ENCODE results near the gene SCARB1. TPM values are rescaled to one million over a fixed set of nuclear protein-coding genes. Genes with fewer than 3 reads are reported as not detected.

The SCARB1 gene
- total and polyA plus RNA-seq, 2 experiments from 2014 or later, result 31.0 to 62.5 TPM

GRCh38 chr12:124751654-124752355 is 111.9 kb downstream of the SCARB1 start:
- no peak for TF ChIP-seq ZNF462 (CRISPR knock-in tag; IDR thresholded peaks at IDR 0.05)
- no peak for TF ChIP-seq CREB1 (CRISPR knock-in tag; IDR thresholded peaks at IDR 0.05; ENCODE audit: low read depth)
- TF ChIP-seq STAT1 (IDR thresholded peaks at IDR 0.05; ENCODE audit: unreplicated experiment), result no peak
- no peak for TF ChIP-seq REST (IDR thresholded peaks at IDR 0.05; ENCODE audit: unreplicated experiment)
- no peak for TF ChIP-seq EZH2phosphoT487 (IDR thresholded peaks at IDR 0.05; ENCODE audit: unreplicated experiment)
- TF ChIP-seq EZH2 (IDR thresholded peaks at IDR 0.05; ENCODE audit: low read depth, unreplicated experiment), result no peak
- TF ChIP-seq ETS1 (IDR thresholded peaks at IDR 0.05), result no peak
- no peak for TF ChIP-seq CTCF (conservative IDR thresholded peaks at IDR 0.05; ENCODE audit: low read depth in 2 of 2)
- Mint-ChIP-seq H3K36me3 (ENCODE audit: low read depth) (peaks cover 18% of the 10 kb centered on the region), H3K4me3 (no peak overlapping the region; the same call in 2 of the 3 replicates), H3K9me3 (peaks cover 32% of the 10 kb centered on the region), H3K27ac (no peak overlapping the region), H3K27me3 (ENCODE audit: insufficient read depth, low read depth, poor library complexity) (peaks cover 13% of the 10 kb centered on the region), H3K4me1 (peaks cover 27% of the 10 kb centered on the region)
- Histone ChIP-seq H3K4me1 (ENCODE audit: insufficient read depth) (peaks cover 13% of the 10 kb centered on the region), H3K79me2 (replicated peaks; ENCODE audit: insufficient read depth) (no peaks in the 10 kb centered on the region), H3F3A (replicated peaks; ENCODE audit: low read depth) (no peaks in the 10 kb centered on the region), H3K4me3 (no peak overlapping the region), H4K20me1 (replicated peaks; ENCODE audit: insufficient read depth) (no peaks in the 10 kb centered on the region), H3K4me2 (no peak overlapping the region), H3K9me2 (ENCODE audit: insufficient read depth) (no peaks in the 10 kb centered on the region), H2AFZ (no peak overlapping the region), H3K27me3 (ENCODE audit: insufficient read depth) (no peaks in the 10 kb centered on the region), H3K27ac (ENCODE audit: low read depth) (no peak overlapping the region), H3K36me3 (ENCODE audit: insufficient read depth) (no peaks in the 10 kb centered on the region)
- DNase-seq (ENCODE audit: low spot score) (no peak), ATAC-seq (no peak)

Data from GM23338 (cell line).